HepG2 (cell line): ENCODE measurements around the gene KRT34. TPM values are rescaled to one million over a fixed set of nuclear protein-coding genes. Genes with fewer than 3 reads are reported as not detected.
A peak's percentile ranks its signal among the peaks of the same experiment; 100 is the strongest.

Experiments
- ATAC-seq: fragments of 200-7000 bp; cut with Tn5 transposase; 3 replicates; pipeline ENCODE4 v1.9.1; 2020; ENCODE audit warnings: mild to moderate bottlenecking, moderate library complexity
- BruUV-seq: library from RNA; stranded (reverse); fragments of 400-500 nt; replicated peaks from 2 replicates; lab custom pipeline; 2021; lab: Mats Ljungman, UMichigan
- CTCF ChIA-PET: fragments of 300-600 bp; formaldehyde crosslinking; extraction: SDS; loops from one replicate; lab custom pipeline; 2021; ENCODE audit warnings: low total read pairs, inconsistent platforms, low intra/inter-chr PET ratio; lab: Yijun Ruan, JAX
- POLR2A ChIA-PET: fragments of 350-600 bp; sonication (Branson Sonifier 250); formaldehyde crosslinking; loops from one replicate; lab custom pipeline; 2020; ENCODE audit warnings: antibody characterized with exemption, inconsistent platforms; lab: Yijun Ruan, JAX
- DNase-seq: peaks from one replicate; pipeline ENCODE4 v3.0.0-alpha.2; 2015; ENCODE audit warnings: low spot score
- FAIRE-seq: peaks from 3 replicates; lab custom pipeline; 2011; peaks lifted over from hg19 to GRCh38; lab: Jason Lieb, UNC
- H2AFZ ChIP-seq: one replicate; pipeline ENCODE4 v1.6.1; 2011; ENCODE audit warnings: low read length, inconsistent platforms
- H3K27ac ChIP-seq: fragments of 300-600 bp; 3 replicates; pipeline ENCODE4 v1.8.0; 2011; ENCODE audit warnings: mixed run types, mild to moderate bottlenecking, mixed read lengths, low read length, inconsistent platforms; ENCODE audit not compliant: insufficient read depth; ENCODE audit errors: extremely low read length
- H3K27me3 ChIP-seq, 2 experiments: fragments of 200-600 bp in 1 of 2; 2 replicates in 1 of 2; 3 replicates in 1 of 2; pipeline versions ENCODE4 v1.6.0 to v1.8.0; 2011; ENCODE audit warnings: low read length in 2 of 2, mild to moderate bottlenecking in 2 of 2, moderate library complexity in 2 of 2, inconsistent platforms in 1 of 2; ENCODE audit not compliant: insufficient read depth in 2 of 2, control insufficient read depth in 1 of 2
- H3K36me3 ChIP-seq, 2 experiments: fragments of 200-600 bp in 1 of 2; replicated peaks in 1 of 2; 2 replicates in 1 of 2; 3 replicates in 1 of 2; pipeline versions ENCODE4 v1.5.1 to v1.8.0; 2011; ENCODE audit warnings: low read length in 2 of 2, inconsistent platforms in 1 of 2; ENCODE audit not compliant: insufficient read depth in 2 of 2, control insufficient read depth in 1 of 2
- H3K4me1 ChIP-seq: 2 replicates; pipeline ENCODE4 v1.5.1; 2012; ENCODE audit warnings: low read length, inconsistent platforms; ENCODE audit not compliant: insufficient read depth
- H3K4me2 ChIP-seq: 2 replicates; pipeline ENCODE4 v1.6.0; 2011; ENCODE audit warnings: low read depth, low read length, inconsistent platforms
- H3K4me3 ChIP-seq, 3 experiments: fragments of 200-600 bp in 1 of 3; sonication (generic), shearing (Covaris generic) in 1 of 3; replicated peaks in 1 of 3; 2 replicates each; pipeline ENCODE4 v1.5.1; 2011 to 2016; ENCODE audit warnings: low read length in 3 of 3, inconsistent platforms in 2 of 3, low read depth in 2 of 3, mild to moderate bottlenecking in 2 of 3, control low read depth in 1 of 3, mixed read lengths in 1 of 3; ENCODE audit not compliant: insufficient read depth in 1 of 3
- H3K79me2 ChIP-seq: one replicate; pipeline ENCODE4 v1.6.1; 2011; ENCODE audit warnings: low read length, inconsistent platforms; ENCODE audit not compliant: insufficient read depth
- H3K9ac ChIP-seq: 2 replicates; pipeline ENCODE4 v1.6.0; 2011; ENCODE audit warnings: mild to moderate bottlenecking, low read depth, low read length, inconsistent platforms; ENCODE audit not compliant: insufficient read depth
- H3K9me3 ChIP-seq: 2 replicates; pipeline ENCODE4 v1.5.1; 2012; ENCODE audit warnings: mild to moderate bottlenecking, low read length
- H4K20me1 ChIP-seq: 2 replicates; pipeline ENCODE4 v1.6.0; 2011; ENCODE audit warnings: inconsistent platforms, mild to moderate bottlenecking, low read length, moderate library complexity; ENCODE audit not compliant: insufficient read depth
- ATF6 ChIP-seq: sonication (generic); formaldehyde crosslinking; conservative IDR thresholded peaks from 2 replicates; pipeline ENCODE4 v1.4.0; 2020; ENCODE audit warnings: missing genetic modification reagents
- BORCS8-MEF2B ChIP-seq: sonication (generic); formaldehyde crosslinking; IDR thresholded peaks from 2 replicates; pipeline ENCODE4 v1.8.0; 2022; ENCODE audit warnings: mild to moderate bottlenecking, missing genetic modification reagents
- FOXO1 ChIP-seq: sonication (generic); formaldehyde crosslinking; IDR thresholded peaks from 2 replicates; pipeline ENCODE4 v1.4.0; 2020; ENCODE audit warnings: missing genetic modification reagents
- KDM3A ChIP-seq: IDR thresholded peaks from 2 replicates; pipeline ENCODE4 v1.6.1; 2018; ENCODE audit warnings: low read depth, missing compliant biosample characterization
- KDM4B ChIP-seq: sonication (generic); formaldehyde crosslinking; IDR thresholded peaks from 2 replicates; pipeline ENCODE4 v1.4.0; 2020; ENCODE audit warnings: missing genetic modification reagents
- MTA3 ChIP-seq: sonication (generic); formaldehyde crosslinking; IDR thresholded peaks from 2 replicates; pipeline ENCODE4 v1.4.0; 2020; ENCODE audit warnings: missing genetic modification reagents
- MYC ChIP-seq: sonication (generic); formaldehyde crosslinking; IDR thresholded peaks from 2 replicates; pipeline ENCODE4 v1.9.0; 2021; ENCODE audit warnings: missing genetic modification reagents, borderline replicate concordance
- NFATC3 ChIP-seq: sonication (generic); formaldehyde crosslinking; IDR thresholded peaks from 2 replicates; pipeline ENCODE4 v1.5.1; 2020; ENCODE audit warnings: mild to moderate bottlenecking, missing genetic modification reagents
- NONO ChIP-seq, 2 experiments: fragments of 450-650 bp in 1 of 2; sonication (generic) in 1 of 2; formaldehyde crosslinking in 1 of 2; IDR thresholded peaks in 1 of 2; conservative IDR thresholded peaks in 1 of 2; 2 replicates each; pipeline versions ENCODE4 v1.6.1 to v1.8.0; 2017 to 2022; ENCODE audit warnings: mild to moderate bottlenecking in 1 of 2, missing genetic modification reagents in 1 of 2, moderate library complexity in 1 of 2
- SNAPC4 ChIP-seq: sonication (generic); formaldehyde crosslinking; IDR thresholded peaks from 2 replicates; pipeline ENCODE4 v1.4.0; 2020; ENCODE audit warnings: mild to moderate bottlenecking, missing genetic modification reagents
- WIZ ChIP-seq: sonication (generic); formaldehyde crosslinking; IDR thresholded peaks from 2 replicates; pipeline ENCODE4 v1.5.1; 2020; ENCODE audit warnings: mild to moderate bottlenecking, missing genetic modification reagents
- ZFP36L2 ChIP-seq: sonication (generic); formaldehyde crosslinking; IDR thresholded peaks from 2 replicates; pipeline ENCODE4 v1.4.0; 2020; ENCODE audit warnings: missing genetic modification reagents
- ZNF256 ChIP-seq: sonication (generic); formaldehyde crosslinking; conservative IDR thresholded peaks from 2 replicates; pipeline ENCODE4 v1.4.0; 2020; ENCODE audit warnings: missing genetic modification reagents
- ZNF564 ChIP-seq: sonication (generic); formaldehyde crosslinking; IDR thresholded peaks from 2 replicates; pipeline ENCODE4 v1.8.1; 2023; ENCODE audit warnings: mild to moderate bottlenecking, missing genetic modification reagents
- ZNF773 ChIP-seq: sonication (generic); formaldehyde crosslinking; IDR thresholded peaks from 2 replicates; pipeline ENCODE4 v1.4.0; 2020; ENCODE audit warnings: missing genetic modification reagents, borderline replicate concordance
- ZSCAN25 ChIP-seq: sonication (generic); formaldehyde crosslinking; IDR thresholded peaks from 2 replicates; pipeline ENCODE4 v1.8.0; 2022; ENCODE audit warnings: mild to moderate bottlenecking, missing genetic modification reagents
- WGBS: methylation state at CpG from one replicate; pipeline ENCODE4 v1.1.6; 2017; ENCODE audit warnings: low lambda C conversion rate; 5-methylcytosine and 5-hydroxymethylcytosine counted together
- in situ Hi-C: cut with HindIII; loops from 2 replicates; pipeline ENCODE4 v1.10.0; 2017; ENCODE audit warnings: low pct_unique_long_range_greater_than_20kb; ENCODE audit not compliant: extremely low pct_ligation_motif_present
- intact Hi-C: fragments of 100-400 bp; cut with micrococcal nuclease; formaldehyde crosslinking; loops from one replicate; pipeline ENCODE4 v1.10.0; 2022; ENCODE audit not compliant: unreplicated experiment
- polyA plus RNA-seq, 8 experiments: library from polyadenylated mRNA; depleted of rRNA in 3 of 8; stranded (reverse) in 7 of 8; unstranded in 1 of 8; fragments of >200 nt; fragmentation: Illumina TruSeq in 4 of 8; extraction: Trizol in 4 of 8; gene quantifications; 2 replicates each; pipeline versions ENCODE4 v1.2.1 to v1.2.3, GENCODE V29; 2011 to 2016; ENCODE audit warnings: low read depth in 4 of 8, missing spikeins in 1 of 8, mixed read lengths in 1 of 8; ENCODE audit not compliant: insufficient read depth in 1 of 8
- total RNA-seq, 5 experiments: library from RNA; depleted of rRNA; stranded (reverse); fragments of >200 nt; fragmentation: Illumina TruSeq; extraction: Trizol; gene quantifications; 2 replicates each; pipeline ENCODE4 v1.2.3, GENCODE V29; 2016; ENCODE audit warnings: low read depth in 1 of 5
- TF ChIP-seq, protein P1 (sequence below): fragments of 450-650 bp; IDR thresholded peaks from 2 replicates; pipeline ENCODE4 v1.6.1; 2017

The KRT34 gene
- total and polyA plus RNA-seq, 2 of the 13 experiments (the other 11 are each of a cell fraction or from before 2014, with no cell fraction given), result not detected

GRCh38 chr17:41415833-41416335 is 33.8 kb upstream of the KRT34 start:
- POLR2A ChIA-PET, result interaction anchor here (0.7 to 2.1 kb wide), 8 partner anchors 11 to 514 kb away, joined by 3 to 35 read pairs (median 3); partner anchors contain the start of genes EIF1 and KRT19
- H3K4me1 ChIP-seq, result peaks cover 56% of the 10 kb centered on the region
- peak overlapping the region in 1 of 3 experiments; percentile 20; a peak in 1 of 6 replicates for H3K4me3 ChIP-seq
- no peaks in the 10 kb centered on the region for H3K9me3 ChIP-seq
- H3K27ac ChIP-seq, result peak overlapping the region; percentile 82
- FAIRE-seq (peak; percentile 79), ATAC-seq (peak; percentile 89), DNase-seq (peak; percentile 93)
- no peaks in the 10 kb centered on the region for H3K79me2 ChIP-seq
- H3K9ac ChIP-seq, result peak overlapping the region; percentile 57; the same call in 1 of the 2 replicates
- no peak overlapping the region for H2AFZ ChIP-seq
- H4K20me1 ChIP-seq, result no peaks in the 10 kb centered on the region
- peak overlapping the region; percentile 67 for H3K4me2 ChIP-seq
- H3K27me3 ChIP-seq, result no peaks in the 10 kb centered on the region
- intact Hi-C loops, result loop anchor here (5.0 to 10.0 kb wide), 2 partner anchors 119 to 251 kb away; no protein-coding TSS in a partner anchor
- no TSS peak for BruUV-seq
- WGBS, result 16% methylated on average over 3 of the region's 3 CpGs
- H3K36me3 ChIP-seq, result no peaks in the 10 kb centered on the region
- in situ Hi-C loops, result no loop called here
- CTCF ChIA-PET, result no interaction called here
- TF ChIP-seq BORCS8-MEF2B (CRISPR knock-in tag) (no peak), ZSCAN25 (CRISPR knock-in tag) (no peak), ZFP36L2 (CRISPR knock-in tag) (no peak), MTA3 (no peak), SNAPC4 (CRISPR knock-in tag) (no peak), WIZ (CRISPR knock-in tag) (no peak), FOXO1 (peak; percentile 85; the same call in 1 of the 2 replicates), NFATC3 (no peak), ZNF773 (CRISPR knock-in tag) (no peak), ZNF564 (CRISPR knock-in tag) (no peak), ATF6 (CRISPR knock-in tag) (no peak), ZNF256 (no peak), MYC (CRISPR knock-in tag) (no peak), KDM4B (CRISPR knock-in tag) (0 out of 2 replicates have a peak, but pooled peaks have one; percentile 41), NONO (IDR thresholded peaks at IDR 0.05) (no peak), NONO (CRISPR knock-in tag; conservative IDR thresholded peaks at IDR 0.05) (no peak), KDM3A (0 out of 2 replicates have a peak, but pooled peaks have one; percentile 43)
- TF ChIP-seq, protein P1, sequence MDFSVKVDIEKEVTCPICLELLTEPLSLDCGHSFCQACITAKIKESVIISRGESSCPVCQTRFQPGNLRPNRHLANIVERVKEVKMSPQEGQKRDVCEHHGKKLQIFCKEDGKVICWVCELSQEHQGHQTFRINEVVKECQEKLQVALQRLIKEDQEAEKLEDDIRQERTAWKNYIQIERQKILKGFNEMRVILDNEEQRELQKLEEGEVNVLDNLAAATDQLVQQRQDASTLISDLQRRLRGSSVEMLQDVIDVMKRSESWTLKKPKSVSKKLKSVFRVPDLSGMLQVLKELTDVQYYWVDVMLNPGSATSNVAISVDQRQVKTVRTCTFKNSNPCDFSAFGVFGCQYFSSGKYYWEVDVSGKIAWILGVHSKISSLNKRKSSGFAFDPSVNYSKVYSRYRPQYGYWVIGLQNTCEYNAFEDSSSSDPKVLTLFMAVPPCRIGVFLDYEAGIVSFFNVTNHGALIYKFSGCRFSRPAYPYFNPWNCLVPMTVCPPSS, result no peak
